SJCRH30 (cell line): ENCODE measurements around the gene JPT1. TPM values are rescaled to one million over a fixed set of nuclear protein-coding genes. Genes with fewer than 3 reads are reported as not detected.

Source experiments
- DNase-seq, 2 experiments: peaks; one replicate each; pipeline ENCODE4 v3.0.0-alpha.2; 2015 to 2020
- H3K27ac ChIP-seq: fragments of 250-450 bp; sonication (Bioruptor Pico); 2 replicates; pipeline ENCODE4 v1.5.1; 2020; ENCODE audit warnings: mild to moderate bottlenecking, moderate library complexity
- H3K27me3 ChIP-seq: fragments of 250-450 bp; sonication (Bioruptor Pico); 2 replicates; pipeline ENCODE4 v1.5.1; 2020; ENCODE audit warnings: mild to moderate bottlenecking, moderate library complexity
- H3K36me3 ChIP-seq: fragments of 250-450 bp; sonication (Bioruptor Pico); 2 replicates; pipeline ENCODE4 v1.5.1; 2020; ENCODE audit warnings: mild to moderate bottlenecking, moderate library complexity
- H3K4me1 ChIP-seq: fragments of 250-450 bp; sonication (Bioruptor Pico); 2 replicates; pipeline ENCODE4 v1.5.1; 2020; ENCODE audit warnings: mild to moderate bottlenecking, moderate library complexity
- H3K4me3 ChIP-seq: fragments of 250-450 bp; sonication (Bioruptor Pico); 2 replicates; pipeline ENCODE4 v1.5.1; 2020; ENCODE audit warnings: mild to moderate bottlenecking, moderate library complexity
- H3K9me3 ChIP-seq: fragments of 250-450 bp; sonication (Bioruptor Pico); replicated peaks from 2 replicates; pipeline ENCODE4 v1.5.1; 2020; ENCODE audit warnings: mild to moderate bottlenecking, moderate library complexity
- total RNA-seq: library from RNA; depleted of rRNA; stranded (reverse); fragments of >200 nt; shearing (Covaris generic); gene quantifications from 2 replicates; pipeline ENCODE4 v1.2.3, GENCODE V29; 2014

JPT1 gene
- total RNA-seq, 1 experiment from 2014 or later = 320 TPM

DNA sequence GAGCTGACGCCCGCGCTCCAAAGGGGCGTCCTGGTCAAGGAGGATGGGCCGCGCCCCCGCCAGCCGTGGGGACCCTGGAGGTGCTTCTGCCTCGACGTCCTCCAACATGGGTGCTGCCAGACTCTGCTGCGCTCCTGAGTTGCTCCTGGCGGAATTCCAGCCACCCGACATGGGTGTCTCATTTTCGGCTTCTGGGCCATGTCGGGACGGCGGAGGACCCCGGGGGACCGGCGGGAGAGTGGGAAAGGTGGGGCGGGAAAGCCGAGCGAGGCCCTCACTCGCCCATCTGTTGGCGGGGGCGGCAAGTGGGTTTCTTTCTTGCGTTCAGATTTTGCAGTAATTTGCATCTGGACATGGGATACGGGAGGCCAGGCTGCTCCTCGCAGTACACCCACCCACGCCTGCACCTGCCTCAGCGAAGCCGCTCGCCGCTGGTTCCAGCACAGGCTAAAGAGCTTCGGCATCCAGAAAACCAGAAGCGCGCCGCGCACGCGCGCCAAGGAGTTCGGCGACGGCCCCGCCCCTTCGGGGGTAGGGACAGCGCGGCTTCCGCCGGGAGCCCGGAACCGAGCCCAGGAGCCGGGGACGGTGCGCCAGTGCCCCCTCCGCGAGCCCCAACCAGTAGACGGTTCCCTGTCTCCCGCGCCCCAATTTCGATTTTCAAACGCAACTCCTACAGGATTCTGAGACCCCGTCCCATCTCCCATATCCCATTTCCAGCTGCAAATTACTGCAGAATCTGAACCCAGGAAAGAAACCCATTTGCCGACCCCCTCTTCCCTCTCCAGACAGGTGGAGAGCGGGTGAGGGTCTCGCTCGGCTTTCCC lies 44.7 kb downstream of the JPT1 start, which contains the start of gene ARMC7:
Gene ARMC7, plus strand, starts transcription at position 563 of the 827 bp plus-strand sequence. CDS start 320 bp downstream, outside the sequence.
- peaks cover 2% of the 10 kb centered on the region for H3K27me3 ChIP-seq
- peak within 1 kb of the TSS; percentile 63 for H3K4me3 ChIP-seq
- peak; percentile 93 to 94 for DNase-seq
- H3K4me1 ChIP-seq = peaks cover 22% of the 10 kb centered on the region
- H3K27ac ChIP-seq = no peak within 1 kb of the TSS
- H3K36me3 ChIP-seq = no peaks in the 10 kb centered on the region
- H3K9me3 ChIP-seq = no peaks in the 10 kb centered on the region

GRCh38 chr17:75109046-75109406 lies 45.3 kb downstream of the JPT1 start:
- Histone ChIP-seq H3K27me3 (peaks cover 4% of the 10 kb centered on the region), H3K9me3 (no peaks in the 10 kb centered on the region), H3K27ac (no peak overlapping the region), H3K36me3 (no peaks in the 10 kb centered on the region), H3K4me3 (peak overlapping the region; percentile 63; the same call in 1 of the 2 replicates), H3K4me1 (peaks cover 23% of the 10 kb centered on the region)
- DNase-seq = no peak

GRCh38 chr17:75108193-75108592 lies 46.1 kb downstream of the JPT1 start:
- Histone ChIP-seq H3K9me3 (no peaks in the 10 kb centered on the region), H3K27me3 (peaks cover 4% of the 10 kb centered on the region), H3K4me3 (no peak overlapping the region), H3K36me3 (no peaks in the 10 kb centered on the region), H3K4me1 (peaks cover 23% of the 10 kb centered on the region), H3K27ac (no peak overlapping the region)
- DNase-seq = no peak

- peaks cover 4% of the 10 kb centered on the region for H3K27me3 ChIP-seq
- no peak overlapping the region for H3K27ac ChIP-seq
- H3K9me3 ChIP-seq = no peaks in the 10 kb centered on the region
- peaks cover 29% of the 10 kb centered on the region for H3K4me1 ChIP-seq
- H3K4me3 ChIP-seq = no peak overlapping the region
- peak; percentile 84 to 92 for DNase-seq
- H3K36me3 ChIP-seq = no peaks in the 10 kb centered on the region
Observed at GRCh38 chr17:75105126-75106080, 48.9 kb downstream of the JPT1 start.

DNA sequence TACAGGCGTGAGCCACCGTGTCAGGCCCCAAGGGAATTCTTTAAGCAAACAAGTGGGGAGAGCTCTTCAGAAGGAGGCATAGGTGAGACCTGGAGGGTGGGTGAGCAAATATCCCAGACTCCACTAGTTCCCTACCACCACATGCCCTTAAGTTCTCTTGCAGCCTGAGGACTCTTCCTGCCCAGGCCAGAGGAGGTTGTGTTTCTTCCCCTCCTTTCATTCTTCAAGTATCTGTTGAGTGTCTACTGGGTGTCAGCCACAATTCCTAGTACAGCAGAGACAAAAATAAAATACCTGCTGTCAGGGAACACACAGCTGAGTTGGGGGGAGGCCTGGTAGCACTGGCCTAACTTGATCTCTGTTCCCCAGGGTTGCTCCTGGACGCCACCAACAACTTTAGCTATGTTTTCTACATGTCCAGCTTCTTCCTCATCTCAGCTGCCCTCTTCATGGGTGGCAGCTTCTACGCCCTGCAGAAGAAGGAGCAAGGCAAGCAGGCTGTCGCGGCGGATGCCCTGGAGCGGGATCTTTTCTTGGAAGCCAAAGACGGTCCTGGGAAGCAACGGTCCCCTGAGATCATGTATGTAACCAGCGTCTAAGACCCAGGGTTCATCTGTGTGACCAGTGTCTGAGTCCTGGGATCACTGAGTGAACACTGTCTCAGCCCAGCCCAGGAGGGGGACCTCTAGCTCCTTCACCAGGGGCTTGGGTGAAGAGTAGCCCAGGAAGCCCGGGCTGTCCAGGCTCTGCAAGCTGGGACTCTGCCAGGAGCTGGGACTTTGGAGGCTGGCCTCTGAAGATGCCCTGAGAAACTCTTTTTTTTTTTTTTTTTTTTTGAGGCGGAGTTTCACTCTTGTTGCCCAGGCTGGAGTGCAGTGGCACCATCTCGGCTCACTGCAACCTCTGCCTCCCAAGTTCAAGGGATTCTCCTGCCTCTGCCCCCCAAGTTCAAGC lies 50.4 kb downstream of the JPT1 start:
- DNase-seq = no peak
- H3K4me1 ChIP-seq = peaks cover 25% of the 10 kb centered on the region
- H3K9me3 ChIP-seq = no peaks in the 10 kb centered on the region
- no peak overlapping the region for H3K4me3 ChIP-seq
- peaks cover 4% of the 10 kb centered on the region for H3K27me3 ChIP-seq
- no peaks in the 10 kb centered on the region for H3K36me3 ChIP-seq
- no peak overlapping the region for H3K27ac ChIP-seq

GRCh38 chr17:75102385-75102821 lies 51.9 kb downstream of the JPT1 start:
- H3K27ac ChIP-seq = no peak overlapping the region
- no peak overlapping the region for H3K4me3 ChIP-seq
- no peaks in the 10 kb centered on the region for H3K36me3 ChIP-seq
- H3K27me3 ChIP-seq = peaks cover 4% of the 10 kb centered on the region; the same call in 1 of the 2 replicates
- H3K9me3 ChIP-seq = no peaks in the 10 kb centered on the region
- DNase-seq = no peak
- peaks cover 25% of the 10 kb centered on the region for H3K4me1 ChIP-seq

DNA sequence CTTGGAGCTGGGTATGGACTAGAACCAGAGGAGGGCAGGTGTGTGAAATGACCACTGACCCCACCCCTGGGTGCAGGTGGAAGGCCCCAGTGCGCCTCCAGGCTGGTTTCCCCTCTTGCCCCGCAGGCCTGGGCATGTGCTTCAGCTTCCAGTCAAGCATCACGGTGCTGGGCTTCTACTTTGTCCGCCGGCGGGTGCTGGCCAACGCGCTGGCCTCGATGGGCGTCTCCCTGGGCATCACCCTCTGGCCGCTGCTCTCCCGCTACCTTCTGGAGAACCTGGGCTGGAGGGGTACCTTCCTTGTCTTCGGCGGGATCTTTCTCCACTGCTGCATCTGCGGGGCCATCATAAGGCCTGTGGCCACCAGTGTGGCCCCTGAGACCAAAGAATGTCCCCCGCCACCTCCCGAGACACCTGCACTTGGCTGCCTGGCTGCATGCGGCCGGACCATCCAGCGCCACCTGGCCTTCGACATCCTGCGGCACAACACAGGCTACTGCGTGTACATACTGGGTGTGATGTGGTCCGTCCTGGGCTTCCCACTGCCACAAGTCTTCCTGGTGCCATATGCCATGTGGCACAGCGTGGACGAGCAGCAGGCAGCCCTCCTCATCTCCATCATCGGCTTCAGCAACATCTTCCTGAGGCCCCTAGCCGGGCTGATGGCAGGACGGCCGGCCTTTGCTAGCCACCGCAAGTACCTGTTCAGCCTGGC lies 54.3 kb downstream of the JPT1 start:
- Histone ChIP-seq H3K4me3 (no peak overlapping the region), H3K4me1 (peaks cover 19% of the 10 kb centered on the region), H3K27ac (no peak overlapping the region), H3K36me3 (no peaks in the 10 kb centered on the region), H3K27me3 (peaks cover 4% of the 10 kb centered on the region; the same call in 1 of the 2 replicates), H3K9me3 (no peaks in the 10 kb centered on the region)
- DNase-seq = no peak

- Histone ChIP-seq H3K36me3 (no peaks in the 10 kb centered on the region), H3K27me3 (no peaks in the 10 kb centered on the region), H3K9me3 (no peaks in the 10 kb centered on the region), H3K4me3 (no peak overlapping the region), H3K4me1 (peaks cover 14% of the 10 kb centered on the region), H3K27ac (no peak overlapping the region)
- DNase-seq = no peak
Observed at GRCh38 chr17:75098861-75099260, 55.5 kb downstream of the JPT1 start.

DNA sequence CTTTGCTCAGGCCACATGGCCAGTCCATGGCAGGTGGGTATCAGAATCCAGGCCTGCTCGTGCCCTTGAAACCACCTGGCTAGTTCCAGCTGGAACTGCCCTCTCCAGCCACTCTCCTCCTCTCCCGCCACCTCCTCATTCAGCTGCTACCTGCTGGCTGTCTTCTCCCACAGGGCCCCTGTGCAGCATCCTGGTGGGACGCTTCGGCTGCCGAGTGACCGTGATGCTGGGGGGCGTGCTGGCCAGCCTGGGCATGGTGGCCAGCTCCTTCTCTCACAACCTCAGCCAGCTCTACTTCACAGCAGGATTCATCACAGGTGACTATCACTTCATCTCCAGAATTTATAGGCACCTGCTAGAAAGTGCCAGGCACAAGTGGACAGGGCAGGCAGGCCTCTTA lies 56.4 kb downstream of the JPT1 start:
- no peaks in the 10 kb centered on the region for H3K9me3 ChIP-seq
- H3K36me3 ChIP-seq = no peaks in the 10 kb centered on the region
- peaks cover 14% of the 10 kb centered on the region for H3K4me1 ChIP-seq
- no peaks in the 10 kb centered on the region for H3K27me3 ChIP-seq
- H3K27ac ChIP-seq = no peak overlapping the region
- H3K4me3 ChIP-seq = no peak overlapping the region
- no peak for DNase-seq

DNA sequence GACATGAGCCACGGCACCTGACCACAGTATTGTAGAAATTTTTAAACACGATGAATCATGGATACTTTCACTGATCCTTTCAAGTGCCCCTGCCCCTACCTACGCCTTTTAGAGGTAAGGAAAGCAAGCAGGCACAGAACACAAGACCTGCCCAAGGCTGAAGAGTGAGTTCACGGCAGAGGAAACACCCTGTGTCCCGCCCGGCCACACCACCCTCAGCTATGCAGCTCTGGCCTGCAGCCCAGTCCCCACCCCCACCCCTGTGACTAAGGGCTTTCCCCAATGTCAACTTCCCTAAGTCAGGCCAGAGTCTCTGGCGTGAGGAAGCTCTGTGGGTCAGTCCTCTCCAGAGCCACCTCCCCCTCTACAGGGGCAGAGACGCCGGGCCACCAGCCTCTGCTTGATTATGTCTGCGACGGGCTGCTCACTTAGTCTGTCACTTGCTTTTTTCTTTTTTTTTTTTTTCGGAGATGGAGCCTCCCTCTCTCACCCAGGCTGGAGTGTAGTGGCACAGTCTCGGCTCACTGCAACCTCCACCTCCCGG lies 58.2 kb downstream of the JPT1 start:
- no peaks in the 10 kb centered on the region for H3K27me3 ChIP-seq
- H3K36me3 ChIP-seq = no peaks in the 10 kb centered on the region
- H3K4me1 ChIP-seq = peaks cover 15% of the 10 kb centered on the region
- DNase-seq = peak; percentile 59 to 70
- H3K4me3 ChIP-seq = no peak overlapping the region
- H3K27ac ChIP-seq = no peak overlapping the region
- no peaks in the 10 kb centered on the region for H3K9me3 ChIP-seq

GRCh38 chr17:75094871-75095399 lies 59.4 kb downstream of the JPT1 start:
- no peak overlapping the region for H3K4me3 ChIP-seq
- H3K36me3 ChIP-seq = no peaks in the 10 kb centered on the region
- H3K27me3 ChIP-seq = no peaks in the 10 kb centered on the region
- peaks cover 20% of the 10 kb centered on the region for H3K4me1 ChIP-seq
- no peak overlapping the region for H3K27ac ChIP-seq
- DNase-seq = no peak
- H3K9me3 ChIP-seq = no peaks in the 10 kb centered on the region

DNA sequence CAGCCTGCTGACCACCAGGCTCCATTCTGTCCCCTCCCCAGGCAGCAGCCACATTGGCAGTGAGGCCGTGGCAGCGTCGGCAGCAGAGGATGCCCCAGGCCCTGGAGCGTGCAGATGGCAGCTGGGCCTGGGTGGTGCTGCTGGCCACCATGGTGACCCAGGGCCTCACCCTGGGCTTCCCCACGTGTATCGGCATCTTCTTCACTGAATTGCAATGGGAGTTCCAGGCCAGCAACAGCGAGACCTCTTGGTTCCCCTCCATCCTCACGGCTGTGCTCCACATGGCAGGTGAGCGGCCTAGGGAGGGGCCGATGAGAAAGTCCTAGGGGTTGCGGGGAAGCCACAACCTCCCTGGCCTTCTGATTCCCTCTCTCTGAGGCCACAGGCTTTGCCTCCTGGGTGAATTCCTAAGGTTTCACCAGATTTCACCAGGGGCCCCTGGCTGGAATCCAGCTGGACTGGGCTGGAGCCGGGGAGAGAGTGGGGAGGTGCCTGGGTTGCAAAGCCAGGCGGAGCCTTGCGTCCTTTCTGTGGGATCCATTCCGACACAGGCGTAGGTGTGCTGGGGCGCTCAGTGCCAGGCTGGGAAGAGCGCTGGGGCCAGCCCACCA lies 60.7 kb downstream of the JPT1 start:
- no peak overlapping the region for H3K4me3 ChIP-seq
- no peaks in the 10 kb centered on the region for H3K27me3 ChIP-seq
- no peaks in the 10 kb centered on the region for H3K9me3 ChIP-seq
- H3K36me3 ChIP-seq = no peaks in the 10 kb centered on the region
- no peak for DNase-seq
- H3K4me1 ChIP-seq = peaks cover 20% of the 10 kb centered on the region
- H3K27ac ChIP-seq = no peak overlapping the region

DNA sequence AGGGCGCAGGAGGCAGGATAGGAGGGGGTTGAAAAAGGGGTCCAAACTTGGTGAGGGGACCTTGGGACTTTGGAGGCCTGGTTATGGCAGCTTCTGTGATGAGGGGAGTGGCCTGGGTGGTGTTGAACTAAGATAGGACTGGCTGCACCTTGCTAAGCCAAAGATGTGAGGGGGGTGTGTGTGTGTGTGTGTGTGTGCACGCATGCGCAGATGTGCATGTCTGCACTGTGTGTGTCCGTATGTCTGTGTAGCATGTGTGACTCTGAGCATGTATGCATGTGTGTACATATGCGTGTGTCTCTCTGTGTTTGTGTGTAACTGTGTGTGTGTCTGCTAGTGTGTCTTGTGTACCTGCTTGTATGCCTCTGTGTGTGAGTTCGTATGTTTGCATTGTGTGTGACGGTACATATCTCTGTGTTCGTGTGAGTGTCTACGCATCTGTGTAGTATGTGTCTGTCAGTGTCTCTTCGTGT lies 62.4 kb downstream of the JPT1 start:
- no peak for DNase-seq
- Histone ChIP-seq H3K4me3 (no peak overlapping the region), H3K4me1 (peaks cover 20% of the 10 kb centered on the region)

More for the DNA sequence above, 62.4 kb downstream of the JPT1 start:
- Histone ChIP-seq H3K27me3 (no peaks in the 10 kb centered on the region), H3K36me3 (no peaks in the 10 kb centered on the region), H3K9me3 (no peaks in the 10 kb centered on the region), H3K27ac (no peak overlapping the region)
